GM12801 (cell line): ENCODE results near the gene TRAPPC3.

Source experiments
- CTCF ChIP-seq: IDR thresholded peaks from one replicate; pipeline ENCODE4 v1.5.1; 2011; ENCODE audit warnings: control low read depth; ENCODE audit not compliant: insufficient read length; ENCODE audit errors: extremely low read depth

The TRAPPC3 gene

GRCh38 chr1:36126005-36126716, 23.1 kb downstream of the TRAPPC3 start:
- no peak for TF ChIP-seq CTCF

GRCh38 chr1:36125129-36125991, 23.9 kb downstream of the TRAPPC3 start, which contains the start of gene COL8A2:
TSS of gene COL8A2 (minus strand) at chr1:36125222. CDS start at chr1:36100242, 24,980 bp downstream.
- TF ChIP-seq CTCF, result no peak

GRCh38 chr1:36124404-36125128, 24.7 kb downstream of the TRAPPC3 start:
- TF ChIP-seq CTCF, result no peak

GRCh38 chr1:36123356-36123755, 25.9 kb downstream of the TRAPPC3 start:
- no peak for TF ChIP-seq CTCF

GRCh38 chr1:36122062-36123030, 26.9 kb downstream of the TRAPPC3 start:
- no peak for TF ChIP-seq CTCF

- no peak for TF ChIP-seq CTCF
Measured at GRCh38 chr1:36119456-36119855, 29.8 kb downstream of the TRAPPC3 start.
